MM.1S (cell line): ENCODE measurements around the gene EEF2.

ENCODE experiments used
- DNase-seq: peaks from one replicate; pipeline ENCODE4 v3.0.0-alpha.2; 2015
- H2AFZ ChIP-seq: fragments of 300-600 bp; sonication (generic); 2 replicates; pipeline ENCODE4 v1.6.0; 2016; ENCODE audit warnings: antibody characterized with exemption, low read length
- H3F3A ChIP-seq: fragments of 300-600 bp; sonication (generic); 2 replicates; pipeline ENCODE4 v1.6.1; 2016; ENCODE audit warnings: mild to moderate bottlenecking, antibody characterized with exemption, low read length, moderate library complexity, mixed read lengths; ENCODE audit not compliant: insufficient read depth
- H3K27ac ChIP-seq: fragments of 300-600 bp; sonication (generic); 2 replicates; pipeline ENCODE4 v1.5.1; 2016; ENCODE audit warnings: mild to moderate bottlenecking, low read length
- H3K27me3 ChIP-seq: fragments of 300-600 bp; sonication (generic); replicated peaks from 2 replicates; pipeline ENCODE4 v1.6.0; 2016; ENCODE audit warnings: low read length; ENCODE audit not compliant: insufficient read depth
- H3K36me3 ChIP-seq: fragments of 300-600 bp; sonication (generic); replicated peaks from 2 replicates; pipeline ENCODE4 v1.6.1; 2016; ENCODE audit warnings: mild to moderate bottlenecking, low read length, mixed read lengths; ENCODE audit not compliant: insufficient read depth
- H3K4me1 ChIP-seq: fragments of 300-600 bp; sonication (generic); 2 replicates; pipeline ENCODE4 v1.6.1; 2016; ENCODE audit warnings: low read length, mixed read lengths
- H3K4me2 ChIP-seq: fragments of 300-600 bp; sonication (generic); 2 replicates; pipeline ENCODE4 v1.6.0; 2016; ENCODE audit warnings: low read depth, low read length
- H3K4me3 ChIP-seq: fragments of 300-600 bp; sonication (generic); 2 replicates; pipeline ENCODE4 v1.5.1; 2016; ENCODE audit warnings: low read length, mixed read lengths
- H3K79me2 ChIP-seq: fragments of 300-600 bp; sonication (generic); 2 replicates; pipeline ENCODE4 v1.6.1; 2016; ENCODE audit warnings: mixed run types, low read length, mixed read lengths
- H3K9ac ChIP-seq: fragments of 300-600 bp; sonication (generic); 2 replicates; pipeline ENCODE4 v1.6.1; 2016; ENCODE audit warnings: low read length, mixed read lengths
- H3K9me2 ChIP-seq: fragments of 300-600 bp; sonication (generic); replicated peaks from 2 replicates; pipeline ENCODE4 v1.6.1; 2016; ENCODE audit warnings: mild to moderate bottlenecking, low read length, mixed read lengths; ENCODE audit not compliant: insufficient read depth
- H3K9me3 ChIP-seq: fragments of 300-600 bp; sonication (generic); replicated peaks from 2 replicates; pipeline ENCODE4 v1.6.1; 2016; ENCODE audit warnings: mild to moderate bottlenecking, low read length, mixed read lengths; ENCODE audit not compliant: insufficient read depth
- H4K20me1 ChIP-seq: fragments of 300-600 bp; sonication (generic); 2 replicates; pipeline ENCODE4 v1.6.1; 2016; ENCODE audit warnings: mild to moderate bottlenecking, low read length, moderate library complexity, mixed read lengths; ENCODE audit not compliant: insufficient read depth
- CTCF ChIP-seq: fragments of 300-600 bp; sonication (generic); IDR thresholded peaks from 2 replicates; pipeline ENCODE4 v1.5.1; 2016; ENCODE audit warnings: antibody characterized with exemption, low read length, mixed read lengths
- EZH2 ChIP-seq: fragments of 300-600 bp; sonication (generic); optimal IDR thresholded peaks from 2 replicates; pipeline ENCODE3; 2017; ENCODE audit warnings: low read depth, mild to moderate bottlenecking, antibody characterized with exemption, low read length, mixed read lengths
- EZH2phosphoT487 ChIP-seq: fragments of 300-600 bp; sonication (generic); IDR thresholded peaks from 2 replicates; pipeline ENCODE4 v1.6.1; 2018; ENCODE audit warnings: antibody characterized with exemption, low read length

Gene EEF2

DNA sequence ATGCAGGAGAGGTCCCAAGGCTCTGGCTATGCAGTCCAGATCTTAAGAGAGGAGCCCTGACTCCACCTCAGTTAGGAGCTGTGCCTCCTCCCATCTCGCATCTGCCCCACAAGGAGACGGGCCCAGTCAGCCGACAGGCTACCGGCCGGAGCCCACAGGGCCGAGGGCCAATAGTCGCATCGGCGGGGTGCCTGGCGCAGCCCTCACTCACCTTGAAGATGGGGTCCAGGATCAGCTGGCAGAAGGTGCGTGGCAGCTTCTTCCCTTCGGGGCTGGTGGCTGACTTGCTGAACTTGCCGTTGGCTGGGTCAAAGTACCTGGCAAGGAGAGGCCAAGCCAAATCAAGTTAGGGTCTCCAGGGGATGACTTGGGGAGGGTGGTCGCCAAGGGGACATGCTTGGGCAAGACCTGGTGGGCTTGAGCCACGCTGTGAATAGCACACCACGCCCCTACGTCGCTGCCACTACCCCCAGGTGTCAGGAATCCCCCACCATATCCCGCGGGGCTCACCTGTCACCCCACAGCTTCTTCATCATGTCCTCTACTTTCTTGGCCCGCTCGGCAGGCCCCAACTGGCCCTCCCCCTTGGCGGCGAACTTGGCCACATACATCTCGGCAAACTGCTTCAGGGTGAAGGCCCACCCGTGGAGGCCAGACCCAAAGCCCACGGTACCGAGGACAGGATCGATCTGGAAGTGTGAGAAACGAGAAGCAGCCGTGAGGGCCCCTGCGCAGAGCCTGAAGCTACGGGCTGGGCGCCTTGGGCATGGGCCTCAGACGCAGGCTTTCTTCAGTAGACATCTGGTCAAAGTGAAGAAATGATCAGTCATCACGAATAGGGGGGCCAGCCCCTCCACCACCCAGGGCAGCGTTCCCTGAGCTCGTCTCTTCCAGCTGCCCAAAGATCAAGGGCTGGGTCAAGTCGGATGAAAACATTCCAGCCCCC lies 3.3 kb downstream of the EEF2 start:
- H3K4me3 ChIP-seq, result no peak overlapping the region
- no peak overlapping the region for H3K27ac ChIP-seq
- peaks cover 73% of the 10 kb centered on the region for H3K36me3 ChIP-seq
- H2AFZ ChIP-seq, result no peak overlapping the region
- H3K9ac ChIP-seq, result no peak overlapping the region
- H3K9me2 ChIP-seq, result no peaks in the 10 kb centered on the region
- peaks cover 8% of the 10 kb centered on the region for H3K4me1 ChIP-seq
- H3K27me3 ChIP-seq, result no peaks in the 10 kb centered on the region
- H3K4me2 ChIP-seq, result no peak overlapping the region
- TF ChIP-seq EZH2phosphoT487 (no peak), CTCF (no peak), EZH2 (no peak)
- H3K79me2 ChIP-seq, result peaks cover 81% of the 10 kb centered on the region
- H3F3A ChIP-seq, result peaks cover 86% of the 10 kb centered on the region
- DNase-seq, result no peak
- no peaks in the 10 kb centered on the region for H3K9me3 ChIP-seq
- H4K20me1 ChIP-seq, result peaks cover 74% of the 10 kb centered on the region

DNA sequence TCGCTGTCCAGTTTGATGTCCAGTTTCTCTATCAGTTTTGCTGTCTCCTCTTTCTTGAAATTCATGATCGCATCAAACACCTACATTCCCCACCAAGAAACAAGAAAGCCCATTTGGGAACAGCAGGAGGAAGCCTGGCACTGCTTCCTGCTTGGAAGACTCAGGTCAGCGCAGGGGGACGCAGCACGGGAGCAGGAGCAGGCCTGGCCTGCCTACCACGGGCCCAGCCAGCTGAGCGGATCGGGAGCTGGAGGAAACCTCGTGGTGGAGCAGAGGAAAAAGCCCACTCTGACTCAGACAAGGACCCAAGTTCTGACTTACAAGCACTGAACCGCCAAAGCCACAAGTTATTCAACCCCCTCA lies 3.9 kb downstream of the EEF2 start:
- Histone ChIP-seq H3K36me3 (peaks cover 79% of the 10 kb centered on the region), H3K9me2 (no peaks in the 10 kb centered on the region), H3F3A (peaks cover 86% of the 10 kb centered on the region), H3K27ac (no peak overlapping the region), H3K4me3 (no peak overlapping the region), H2AFZ (no peak overlapping the region), H3K4me1 (peaks cover 8% of the 10 kb centered on the region), H3K79me2 (peaks cover 88% of the 10 kb centered on the region), H4K20me1 (peaks cover 81% of the 10 kb centered on the region), H3K4me2 (no peak overlapping the region), H3K9ac (no peak overlapping the region), H3K27me3 (no peaks in the 10 kb centered on the region), H3K9me3 (no peaks in the 10 kb centered on the region)
- no peak for DNase-seq
- TF ChIP-seq EZH2, result no peak
- no peak for TF ChIP-seq CTCF
- TF ChIP-seq EZH2phosphoT487, result no peak

DNA sequence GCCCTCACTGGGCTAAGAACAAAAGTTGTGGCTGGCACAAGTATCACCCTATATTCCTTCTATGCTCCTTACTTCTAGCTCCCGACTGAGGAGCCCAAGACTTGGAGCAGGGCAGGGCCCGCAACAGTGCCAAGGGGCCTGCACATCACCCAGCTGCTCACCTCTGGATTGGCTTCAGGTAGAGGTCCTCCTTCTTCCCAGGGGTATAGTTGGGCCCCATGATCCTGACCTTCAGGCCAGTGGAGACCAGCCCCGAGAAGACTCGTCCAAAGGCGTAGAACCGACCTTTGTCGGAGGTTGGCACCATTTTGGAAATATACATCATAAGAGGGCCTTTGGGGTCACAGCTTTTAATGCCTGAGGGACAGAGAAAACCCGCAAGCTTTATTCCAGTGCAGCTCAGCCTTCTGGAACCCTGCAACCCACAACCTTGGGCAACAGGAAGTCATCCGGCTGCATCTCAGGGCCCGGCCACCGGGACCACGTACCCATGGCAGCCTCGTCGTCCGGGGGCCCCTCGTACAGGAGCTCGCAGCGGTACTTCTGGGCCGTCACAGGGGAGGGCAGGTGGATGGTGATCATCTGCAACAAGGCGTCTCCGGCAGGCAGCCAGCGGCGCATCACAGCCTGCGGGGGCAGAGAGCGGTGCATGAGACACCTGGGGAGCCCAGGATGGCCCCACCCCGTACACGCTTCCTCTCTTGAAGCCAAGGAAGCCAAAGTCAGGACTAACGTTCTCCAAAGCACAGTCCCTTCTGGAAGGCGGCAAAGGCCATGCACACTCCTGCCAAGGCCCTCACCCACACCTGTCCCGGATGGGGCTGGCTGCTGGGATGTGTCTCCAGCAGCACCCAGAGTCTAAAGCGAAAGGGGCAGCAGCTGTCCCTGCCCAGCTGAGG lies 4.7 kb downstream of the EEF2 start:
- Histone ChIP-seq H3K79me2 (peaks cover 94% of the 10 kb centered on the region), H3K27ac (no peak overlapping the region), H3K4me2 (no peak overlapping the region), H3K4me3 (no peak overlapping the region), H4K20me1 (peaks cover 88% of the 10 kb centered on the region), H3K9me2 (no peaks in the 10 kb centered on the region), H2AFZ (no peak overlapping the region), H3K9me3 (no peaks in the 10 kb centered on the region), H3K36me3 (peaks cover 86% of the 10 kb centered on the region), H3K27me3 (no peaks in the 10 kb centered on the region), H3F3A (peaks cover 86% of the 10 kb centered on the region), H3K9ac (no peak overlapping the region), H3K4me1 (peaks cover 8% of the 10 kb centered on the region)
- DNase-seq, result no peak
- TF ChIP-seq CTCF (no peak), EZH2 (no peak), EZH2phosphoT487 (no peak)
